GM21619 (cell line): Measurements from ENCODE around the gene SRCIN1.

Experiments
- ATAC-seq: cut with Tn5 transposase; IDR thresholded peaks from one replicate; pipeline ENCODE4 v1.9.1; 2021; ENCODE audit not compliant: unreplicated experiment

The SRCIN1 gene

DNA sequence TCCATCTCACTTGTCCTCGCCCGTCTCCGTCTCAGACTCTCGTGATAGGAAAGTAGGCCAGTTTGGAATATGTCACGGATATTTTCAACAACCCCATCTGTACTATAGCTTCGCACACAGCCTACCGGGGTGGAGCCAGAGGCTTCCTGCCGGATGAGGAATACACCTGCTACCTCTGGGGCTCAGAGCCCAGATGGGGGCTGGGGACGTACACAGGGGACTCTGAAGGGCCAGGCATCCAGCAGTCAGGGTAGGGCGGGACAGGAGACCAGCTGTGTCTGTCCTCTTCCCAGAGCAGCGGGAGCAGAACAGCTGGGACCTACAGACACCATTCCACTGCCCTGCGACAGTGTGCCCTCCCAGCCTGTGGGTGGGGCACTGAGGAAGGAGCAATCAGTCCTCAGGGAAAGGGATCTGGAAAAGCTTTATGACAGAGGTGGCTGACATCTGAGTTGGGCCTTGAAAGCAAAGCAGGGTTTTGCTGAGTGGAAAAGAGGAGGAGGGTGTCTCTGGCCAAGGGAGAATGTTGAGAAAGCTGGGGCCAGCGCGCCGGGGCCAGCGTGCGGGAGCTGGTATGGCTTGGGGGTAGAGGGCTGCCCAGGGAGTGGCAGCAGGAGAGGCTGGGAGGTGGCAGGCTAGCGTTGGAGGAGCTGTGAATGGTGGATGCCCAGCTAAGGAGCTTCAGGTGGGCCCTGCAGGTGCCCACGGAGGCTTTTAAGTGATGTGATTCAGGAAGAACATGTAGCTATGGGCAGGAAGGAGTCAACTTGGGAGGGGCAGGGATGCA, 11.5 kb upstream of the SRCIN1 start:
- ATAC-seq = no peak

- ATAC-seq = no peak
Observed at GRCh38 chr17:38616361-38616760, 10.6 kb upstream of the SRCIN1 start.

- no peak for ATAC-seq
Observed at GRCh38 chr17:38613981-38614779, 8.4 kb upstream of the SRCIN1 start.

- ATAC-seq = no peak
Observed at GRCh38 chr17:38613525-38613980, 7.8 kb upstream of the SRCIN1 start.

- no peak for ATAC-seq
Observed at GRCh38 chr17:38611872-38612376, 6.2 kb upstream of the SRCIN1 start.

GRCh38 chr17:38611070-38611786, 5.5 kb upstream of the SRCIN1 start:
- ATAC-seq = no peak

- ATAC-seq = no peak
Observed at GRCh38 chr17:38609280-38610031, 3.7 kb upstream of the SRCIN1 start.

- no peak for ATAC-seq
Observed at GRCh38 chr17:38608648-38609047, 2.9 kb upstream of the SRCIN1 start.

GRCh38 chr17:38606646-38607611, 1.2 kb upstream of the SRCIN1 start:
- no peak for ATAC-seq

DNA sequence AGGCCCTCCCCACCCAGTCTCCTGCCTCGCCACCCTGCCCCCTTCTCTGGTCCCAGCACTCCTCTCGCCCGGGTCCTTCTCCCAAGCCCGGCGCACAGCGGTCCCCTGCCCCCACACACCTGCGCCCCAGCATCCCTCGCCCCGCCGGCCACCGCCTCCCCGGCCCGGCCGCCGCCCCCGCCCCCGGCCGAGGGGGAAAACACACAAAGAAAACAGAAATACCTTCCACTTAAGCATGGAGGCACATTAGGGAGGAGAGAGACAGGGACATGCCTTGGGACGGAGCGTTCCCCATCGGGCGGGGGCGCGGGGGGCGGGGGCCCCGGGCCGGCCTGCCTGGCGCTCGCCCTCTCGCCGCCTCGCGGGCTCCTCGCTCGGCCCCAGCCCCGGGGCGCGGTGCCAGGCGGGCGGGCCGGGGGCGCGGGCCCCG, 326 bp downstream of the SRCIN1 start:
- no peak for ATAC-seq

GRCh38 chr17:38604479-38605403, 1.0 kb downstream of the SRCIN1 start:
- ATAC-seq = no peak

GRCh38 chr17:38603786-38604478, 1.8 kb downstream of the SRCIN1 start:
- no peak for ATAC-seq

- ATAC-seq = no peak
Observed at GRCh38 chr17:38602956-38603785, 2.6 kb downstream of the SRCIN1 start.

GRCh38 chr17:38602453-38602852, 3.3 kb downstream of the SRCIN1 start:
- ATAC-seq = no peak

DNA sequence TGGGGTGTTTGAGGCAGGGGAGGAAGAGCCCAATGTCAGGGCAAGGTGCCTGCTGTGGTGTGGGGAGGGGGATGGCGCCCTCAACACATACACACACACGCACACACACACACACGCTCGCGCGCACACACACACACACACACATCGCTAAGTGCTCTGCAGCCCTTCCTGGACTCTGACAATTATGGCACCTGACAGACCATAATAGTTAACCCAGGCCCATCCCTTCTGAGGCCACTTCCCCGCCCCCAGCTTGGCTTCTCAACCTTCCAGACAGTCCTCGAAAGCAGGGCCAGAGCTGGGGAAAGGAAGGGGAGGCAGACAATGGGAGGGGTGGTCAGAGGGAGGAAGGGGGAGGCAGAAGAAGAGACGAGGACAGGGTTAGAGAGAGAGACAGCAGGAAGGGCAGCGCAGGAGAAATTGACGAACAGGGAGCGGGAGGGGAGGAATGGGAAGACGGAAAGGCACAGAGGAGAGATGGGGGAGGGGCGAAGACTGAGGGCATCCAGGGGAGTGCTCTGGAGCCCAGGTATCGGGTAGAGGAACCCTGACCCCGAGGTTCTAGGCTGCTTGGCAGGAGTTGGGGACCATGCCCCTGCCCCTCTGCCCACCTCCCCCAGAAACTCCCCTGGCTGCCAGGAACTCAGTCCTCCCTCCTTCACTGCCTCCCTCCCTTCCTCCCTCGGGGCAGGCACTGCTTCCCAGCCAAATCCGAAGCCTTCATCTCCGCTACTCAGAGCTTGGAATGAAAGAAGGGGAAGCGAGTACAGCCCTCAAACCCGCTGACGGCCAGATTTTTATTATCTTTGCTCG, 4.0 kb downstream of the SRCIN1 start:
- ATAC-seq = no peak

DNA sequence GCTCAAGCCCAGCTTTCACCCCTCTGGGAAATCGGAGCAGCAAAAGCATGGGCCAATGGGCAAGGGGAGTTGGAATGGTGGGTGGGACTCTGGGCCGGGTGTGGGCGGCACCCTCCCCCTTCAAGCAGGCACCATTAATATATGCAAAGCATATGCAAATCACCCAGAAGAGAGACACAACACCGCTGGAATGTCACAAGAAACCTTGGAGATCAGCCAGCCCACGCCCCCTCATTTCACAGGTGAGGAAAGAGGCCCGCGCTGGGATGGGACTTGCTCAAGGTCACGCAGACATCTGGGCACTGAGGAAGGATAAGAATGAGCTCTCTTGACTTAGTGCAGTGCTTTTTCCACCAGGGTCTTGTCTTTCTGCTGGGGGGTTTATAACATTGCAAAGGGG, 4.8 kb downstream of the SRCIN1 start:
- no peak for ATAC-seq
